Dermis blood vessel endothelial cell (primary cell): Measurements from ENCODE around the gene GALNT15. TPM values are rescaled to one million over a fixed set of nuclear protein-coding genes. Genes with fewer than 3 reads are reported as not detected.
A peak's percentile ranks its signal among the peaks of the same experiment; 100 is the strongest.

ENCODE experiments used
- DNase-seq: peaks from one replicate; pipeline ENCODE4 v3.0.0; 2010
- total RNA-seq: library from RNA; depleted of rRNA; stranded (reverse); fragments of >200 nt; gene quantifications from 2 replicates; pipeline ENCODE4 v1.2.3, GENCODE V29; 2014

The GALNT15 gene
- total RNA-seq, 1 donor from 2014 or later: 175 TPM

- DNase-seq: no peak
Observed at GRCh38 chr3:16187213-16187790, 12.8 kb downstream of the GALNT15 start.

DNA sequence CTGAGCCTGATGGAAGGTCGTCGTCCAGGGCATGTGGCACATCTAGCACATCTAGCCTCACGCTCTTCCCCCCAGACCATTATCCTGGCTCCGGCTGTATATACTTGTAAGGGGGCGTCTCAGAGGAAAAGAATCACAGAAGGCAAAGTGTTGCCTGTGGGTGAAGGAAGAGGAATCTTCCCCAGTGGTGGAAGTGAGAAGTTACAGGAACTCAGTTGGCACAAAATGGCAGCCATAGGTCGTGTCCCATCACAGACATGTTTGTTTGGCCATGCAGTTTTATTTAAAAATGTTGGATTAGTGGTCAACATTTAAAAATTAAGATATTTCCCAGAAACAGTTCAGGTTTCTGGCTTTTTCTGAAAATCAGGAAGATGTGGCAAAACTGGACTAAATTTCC, 13.6 kb downstream of the GALNT15 start:
- no peak for DNase-seq

- no peak for DNase-seq
Observed at GRCh38 chr3:16189201-16189600, 14.7 kb downstream of the GALNT15 start.

GRCh38 chr3:16190704-16191103, 16.2 kb downstream of the GALNT15 start:
- no peak for DNase-seq

- DNase-seq: no peak
Observed at GRCh38 chr3:16191591-16191990, 17.1 kb downstream of the GALNT15 start.

GRCh38 chr3:16192176-16192811, 17.8 kb downstream of the GALNT15 start:
- no peak for DNase-seq

GRCh38 chr3:16198427-16198826, 23.9 kb downstream of the GALNT15 start:
- no peak for DNase-seq

DNA sequence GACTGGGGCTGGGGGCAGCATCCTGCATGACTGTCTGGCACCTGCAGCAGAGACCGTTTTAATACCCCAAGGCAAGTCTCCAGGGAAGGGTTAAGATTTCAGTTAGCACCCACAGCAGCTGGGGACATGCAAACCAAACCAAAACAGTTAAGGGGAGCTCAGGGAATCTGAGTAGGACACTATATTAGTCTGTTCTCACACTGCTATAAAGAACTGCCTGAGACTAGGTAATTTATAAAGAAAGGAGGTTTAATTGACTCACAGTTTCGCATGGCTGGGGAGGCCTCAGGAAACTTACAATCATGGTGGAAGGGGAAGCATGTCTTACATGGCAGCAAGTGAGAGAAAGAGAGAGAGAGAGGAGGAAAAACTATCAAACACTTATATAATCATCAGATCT, 25.3 kb downstream of the GALNT15 start:
- DNase-seq: no peak

DNA sequence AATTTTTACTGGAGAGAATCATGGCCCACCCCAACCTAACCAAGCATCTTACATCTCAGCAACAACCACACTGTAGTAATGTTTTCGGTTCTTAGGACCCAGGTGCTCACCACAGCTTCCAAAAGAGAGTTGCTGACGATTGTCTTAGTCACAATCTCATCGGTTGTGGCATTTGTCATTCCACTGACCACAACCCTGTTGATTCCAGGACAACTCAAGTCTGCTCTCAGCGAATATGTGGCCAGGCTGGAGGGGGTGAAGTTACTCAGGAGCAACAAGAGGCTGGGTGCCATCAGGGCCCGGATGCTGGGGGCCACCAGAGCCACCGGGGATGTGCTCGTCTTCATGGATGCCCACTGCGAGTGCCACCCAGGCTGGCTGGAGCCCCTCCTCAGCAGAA, 25.9 kb downstream of the GALNT15 start:
- no peak for DNase-seq

DNA sequence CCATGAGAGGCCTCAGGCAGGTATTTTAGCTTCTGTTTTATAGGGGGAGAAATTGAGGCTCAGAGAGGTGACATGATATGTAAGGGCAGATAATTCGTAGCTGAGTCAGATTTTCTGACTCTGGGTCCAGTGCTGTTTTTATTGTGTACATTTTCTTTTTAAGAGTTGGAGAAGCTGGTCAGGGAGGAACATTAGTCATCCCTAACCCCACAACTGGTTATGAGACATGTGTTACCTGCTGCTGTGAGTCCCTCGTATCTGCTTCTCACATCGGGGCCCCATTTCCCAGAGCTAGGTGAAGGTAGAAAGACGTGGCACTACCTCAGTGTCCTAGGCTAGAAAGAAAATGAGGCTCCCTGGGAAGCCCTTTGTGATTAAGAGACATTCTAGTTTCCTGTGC, 28.6 kb downstream of the GALNT15 start:
- no peak for DNase-seq

- DNase-seq: no peak
Observed at GRCh38 chr3:16203671-16204629, 29.5 kb downstream of the GALNT15 start.

DNA sequence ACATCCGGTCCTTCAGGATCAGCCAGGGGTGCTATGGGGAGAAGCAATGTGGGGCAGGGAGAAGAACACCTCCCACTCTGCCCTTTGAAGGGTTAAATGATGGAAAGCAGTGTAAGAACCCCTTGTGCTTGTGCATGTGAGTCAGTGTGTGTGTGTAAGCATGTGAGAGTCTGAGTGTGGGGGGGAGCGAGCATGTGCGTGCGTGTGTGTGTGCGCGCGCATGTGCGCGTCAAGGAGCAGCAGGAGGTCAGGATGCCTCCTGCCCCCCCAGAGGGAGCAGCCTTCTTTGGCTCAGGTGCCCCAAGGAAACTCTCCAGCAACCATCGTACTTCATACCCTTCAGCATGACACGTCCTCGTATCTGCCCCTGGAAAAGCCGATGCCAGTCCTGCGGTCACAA, 30.3 kb downstream of the GALNT15 start:
- no peak for DNase-seq

DNA sequence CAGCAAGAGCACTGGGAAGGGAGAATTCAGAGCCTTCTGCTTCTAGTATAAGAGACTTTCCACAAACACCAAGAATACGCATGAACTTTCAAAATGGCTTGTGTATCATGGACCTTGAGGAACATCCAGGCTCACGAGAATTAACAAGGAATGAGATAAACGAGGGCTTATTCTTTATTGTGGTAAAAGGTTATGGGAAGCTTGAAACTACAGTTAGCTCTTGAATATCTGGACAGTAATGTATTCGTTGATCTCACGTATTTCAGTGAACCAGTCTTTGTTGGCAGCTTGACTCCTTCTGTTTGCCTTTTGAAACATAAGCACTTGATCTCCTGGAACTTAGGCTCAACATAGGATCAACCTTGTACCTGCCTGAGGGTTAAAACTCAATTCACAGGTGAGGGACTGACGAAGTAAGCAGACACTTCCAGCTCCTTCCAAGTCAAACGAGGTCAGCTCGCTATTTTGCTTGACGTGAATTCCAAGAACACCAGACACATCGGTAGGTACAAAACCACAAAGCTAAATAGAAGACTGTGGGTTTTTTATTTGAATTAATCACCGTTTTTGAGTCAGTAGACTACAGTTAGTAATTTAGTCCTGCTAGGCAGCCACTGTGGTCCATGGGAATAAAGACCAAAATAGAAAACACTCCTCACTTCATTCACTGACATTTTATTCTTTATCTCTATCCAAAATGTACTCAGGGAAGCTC, 30.8 kb downstream of the GALNT15 start:
- no peak for DNase-seq

DNA sequence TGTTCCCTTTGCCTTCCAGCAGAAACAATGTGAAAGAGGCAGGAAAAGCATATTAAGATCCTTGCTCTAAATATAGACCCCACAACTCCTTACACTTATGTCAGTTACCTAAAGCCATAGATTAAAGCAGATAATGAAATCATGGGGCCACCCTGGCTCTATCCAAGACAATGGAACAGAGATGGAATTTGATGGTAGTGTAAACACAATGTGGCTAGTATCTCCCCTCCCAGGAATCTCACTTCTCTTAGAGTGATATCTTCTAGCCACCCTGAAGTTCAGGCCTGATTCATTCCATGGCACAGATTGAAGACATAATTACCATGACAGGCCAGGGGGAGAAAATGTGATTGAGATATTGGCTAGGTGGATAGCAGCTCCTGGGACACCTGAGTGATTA, 32.6 kb downstream of the GALNT15 start:
- DNase-seq: peak; percentile 28

GRCh38 chr3:16211176-16211904, 36.9 kb downstream of the GALNT15 start:
- no peak for DNase-seq

GRCh38 chr3:16214366-16214765, 39.9 kb downstream of the GALNT15 start:
- no peak for DNase-seq

- DNase-seq: no peak
Observed at GRCh38 chr3:16216373-16216935, 42.0 kb downstream of the GALNT15 start.

DNA sequence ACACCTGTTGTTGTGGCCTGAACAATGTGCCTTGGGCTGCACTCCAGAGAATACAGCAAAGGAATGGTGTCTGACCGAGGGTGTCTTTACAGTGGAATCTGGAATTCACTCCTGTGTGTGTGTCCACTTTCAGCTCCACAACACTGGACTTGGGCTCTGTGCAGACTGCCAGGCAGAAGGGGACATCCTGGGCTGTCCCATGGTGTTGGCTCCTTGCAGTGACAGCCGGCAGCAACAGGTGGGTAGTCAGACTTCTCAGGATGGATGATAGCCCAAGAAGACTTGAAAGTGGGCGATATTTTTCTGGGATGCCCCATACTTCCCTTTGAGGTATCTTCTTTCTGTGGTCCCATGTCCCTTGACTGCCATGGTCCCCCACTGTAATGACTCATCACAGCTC, 45.3 kb downstream of the GALNT15 start:
- DNase-seq: no peak

GRCh38 chr3:16221990-16222389, 47.5 kb downstream of the GALNT15 start:
- no peak for DNase-seq

DNA sequence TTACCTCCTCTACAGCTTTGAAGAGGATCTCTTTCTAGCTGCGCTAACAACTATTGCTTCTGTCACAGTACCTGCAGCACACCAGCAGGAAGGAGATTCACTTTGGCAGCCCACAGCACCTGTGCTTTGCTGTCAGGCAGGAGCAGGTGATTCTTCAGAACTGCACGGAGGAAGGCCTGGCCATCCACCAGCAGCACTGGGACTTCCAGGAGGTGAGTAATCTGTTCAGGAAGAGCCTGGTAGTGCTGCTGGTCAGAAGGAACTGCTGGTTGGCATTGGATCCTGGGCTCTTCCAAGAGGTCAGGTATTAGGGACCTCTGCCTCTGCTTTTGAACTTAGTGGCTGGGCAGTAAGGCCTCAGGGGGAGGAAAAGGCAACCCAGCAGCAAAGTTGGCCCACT, 48.1 kb downstream of the GALNT15 start:
- DNase-seq: no peak

GRCh38 chr3:16224325-16224724, 49.8 kb downstream of the GALNT15 start:
- no peak for DNase-seq

GRCh38 chr3:16227566-16227965, 53.1 kb downstream of the GALNT15 start:
- no peak for DNase-seq
